Osteoblast (primary cell): ENCODE measurements around the gene GSN. TPM values are rescaled to one million over a fixed set of nuclear protein-coding genes. Genes with fewer than 3 reads are reported as not detected.

ENCODE experiments used
- DNase-seq: peaks from one replicate; pipeline ENCODE4 v3.0.0; 2011; ENCODE audit warnings: low spot score, mixed read lengths; ENCODE audit not compliant: insufficient read length; ENCODE audit errors: missing footprints
- H2AFZ ChIP-seq: 2 replicates; pipeline ENCODE4 v1.6.0; 2011; ENCODE audit warnings: mild to moderate bottlenecking, low read length
- H3K27ac ChIP-seq: 2 replicates; pipeline ENCODE4 v1.5.1; 2011; ENCODE audit warnings: mild to moderate bottlenecking, low read depth, low read length, moderate library complexity
- H3K27me3 ChIP-seq: 2 replicates; pipeline ENCODE4 v1.6.0; 2012; ENCODE audit warnings: mild to moderate bottlenecking, control low read depth, inconsistent platforms, low read length, moderate library complexity; ENCODE audit not compliant: insufficient read depth
- H3K36me3 ChIP-seq: 2 replicates; pipeline ENCODE4 v1.5.1; 2011; ENCODE audit warnings: mild to moderate bottlenecking, low read length, control low read depth, moderate library complexity; ENCODE audit not compliant: insufficient read depth
- H3K4me1 ChIP-seq: 2 replicates; pipeline ENCODE4 v1.5.1; 2011; ENCODE audit warnings: mild to moderate bottlenecking, low read length, control low read depth, moderate library complexity; ENCODE audit not compliant: insufficient read depth
- H3K4me2 ChIP-seq: 2 replicates; pipeline ENCODE4 v1.6.0; 2011; ENCODE audit warnings: mild to moderate bottlenecking, low read length; ENCODE audit not compliant: insufficient read depth
- H3K4me3 ChIP-seq: fragments of 200-600 bp; sonication (generic); 3 replicates; pipeline ENCODE4 v1.5.1; 2012; ENCODE audit warnings: mild to moderate bottlenecking, low read length, inconsistent platforms; ENCODE audit not compliant: insufficient read depth
- H3K79me2 ChIP-seq: 2 replicates; pipeline ENCODE4 v1.6.0; 2012; ENCODE audit warnings: mild to moderate bottlenecking, low read length, control low read depth, inconsistent platforms; ENCODE audit not compliant: insufficient read depth
- H3K9me3 ChIP-seq: 2 replicates; pipeline ENCODE4 v1.5.1; 2011; ENCODE audit warnings: low read depth, low read length, control low read depth
- H4K20me1 ChIP-seq: 2 replicates; pipeline ENCODE4 v1.6.0; 2012; ENCODE audit warnings: mild to moderate bottlenecking, low read length, control low read depth; ENCODE audit not compliant: insufficient read depth
- total RNA-seq: library from RNA; depleted of rRNA; stranded (reverse); fragments of >200 nt; gene quantifications from 2 replicates; pipeline ENCODE4 v1.2.3, GENCODE V29; 2012
- TF ChIP-seq, protein P1 (sequence below): IDR thresholded peaks from 2 replicates; pipeline ENCODE4 v1.5.1; 2011; ENCODE audit warnings: mild to moderate bottlenecking, low read depth, low read length, moderate library complexity; ENCODE audit errors: extremely low read depth

Gene GSN
- total RNA-seq, 1 donor = 372 TPM

DNA sequence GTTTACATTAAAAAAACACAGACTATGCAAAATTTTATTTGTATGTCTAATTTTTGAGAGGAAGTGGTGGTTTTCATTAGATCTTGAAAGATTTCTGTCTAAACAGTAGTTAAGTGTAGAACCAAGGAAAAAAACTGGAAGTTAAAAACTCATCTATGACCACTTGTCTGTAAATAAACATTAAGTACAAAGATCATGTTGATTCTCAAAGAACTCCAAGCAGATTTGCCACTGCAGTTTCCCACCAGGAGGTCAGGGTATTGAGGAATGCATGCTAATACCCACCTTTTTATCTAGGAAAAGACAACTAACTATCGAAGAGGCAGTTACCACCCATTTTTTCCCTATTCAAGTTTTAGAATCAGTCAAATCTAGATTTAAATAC is 100.2 kb downstream of the GSN start:
- Histone ChIP-seq H3K4me3 (peak overlapping the region; percentile 82), H3K4me1 (peaks cover 57% of the 10 kb centered on the region), H3K9me3 (no peaks in the 10 kb centered on the region), H3K79me2 (peaks cover 56% of the 10 kb centered on the region), H3K27ac (peak overlapping the region; percentile 80), H3K4me2 (peak overlapping the region; percentile 81), H3K36me3 (no peaks in the 10 kb centered on the region), H3K27me3 (no peaks in the 10 kb centered on the region), H2AFZ (no peak overlapping the region), H4K20me1 (no peaks in the 10 kb centered on the region)
- TF ChIP-seq, protein P1, sequence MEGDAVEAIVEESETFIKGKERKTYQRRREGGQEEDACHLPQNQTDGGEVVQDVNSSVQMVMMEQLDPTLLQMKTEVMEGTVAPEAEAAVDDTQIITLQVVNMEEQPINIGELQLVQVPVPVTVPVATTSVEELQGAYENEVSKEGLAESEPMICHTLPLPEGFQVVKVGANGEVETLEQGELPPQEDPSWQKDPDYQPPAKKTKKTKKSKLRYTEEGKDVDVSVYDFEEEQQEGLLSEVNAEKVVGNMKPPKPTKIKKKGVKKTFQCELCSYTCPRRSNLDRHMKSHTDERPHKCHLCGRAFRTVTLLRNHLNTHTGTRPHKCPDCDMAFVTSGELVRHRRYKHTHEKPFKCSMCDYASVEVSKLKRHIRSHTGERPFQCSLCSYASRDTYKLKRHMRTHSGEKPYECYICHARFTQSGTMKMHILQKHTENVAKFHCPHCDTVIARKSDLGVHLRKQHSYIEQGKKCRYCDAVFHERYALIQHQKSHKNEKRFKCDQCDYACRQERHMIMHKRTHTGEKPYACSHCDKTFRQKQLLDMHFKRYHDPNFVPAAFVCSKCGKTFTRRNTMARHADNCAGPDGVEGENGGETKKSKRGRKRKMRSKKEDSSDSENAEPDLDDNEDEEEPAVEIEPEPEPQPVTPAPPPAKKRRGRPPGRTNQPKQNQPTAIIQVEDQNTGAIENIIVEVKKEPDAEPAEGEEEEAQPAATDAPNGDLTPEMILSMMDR = no peak
- no peak for DNase-seq

DNA sequence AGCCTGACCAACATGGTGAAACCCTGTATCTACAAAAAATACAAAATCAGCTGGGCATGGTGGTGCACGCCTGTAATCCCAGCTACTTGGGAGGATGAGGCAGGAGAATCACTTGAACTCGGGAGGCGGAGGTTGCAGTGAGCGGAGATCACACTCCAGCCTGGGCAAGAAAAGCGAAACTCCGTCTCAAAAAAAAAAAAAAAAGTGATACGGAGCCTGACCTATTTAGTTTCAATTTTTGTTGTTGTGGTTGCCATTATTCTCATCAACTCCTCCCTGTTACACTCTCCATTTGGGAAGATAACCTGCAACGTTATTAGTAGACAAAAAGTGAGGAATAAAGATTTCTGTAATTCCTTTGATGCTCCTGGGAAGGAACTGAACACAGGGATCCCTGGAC is 100.8 kb downstream of the GSN start:
- H2AFZ ChIP-seq = no peak overlapping the region
- H3K4me3 ChIP-seq = peak overlapping the region; percentile 82
- H3K36me3 ChIP-seq = no peaks in the 10 kb centered on the region
- peaks cover 57% of the 10 kb centered on the region for H3K4me1 ChIP-seq
- no peaks in the 10 kb centered on the region for H3K9me3 ChIP-seq
- H3K27me3 ChIP-seq = no peaks in the 10 kb centered on the region
- H3K79me2 ChIP-seq = peaks cover 56% of the 10 kb centered on the region
- H4K20me1 ChIP-seq = no peaks in the 10 kb centered on the region
- TF ChIP-seq, protein P1 = no peak
- no peak for DNase-seq
- peak overlapping the region; percentile 81 for H3K4me2 ChIP-seq
- peak overlapping the region; percentile 80 for H3K27ac ChIP-seq

DNA sequence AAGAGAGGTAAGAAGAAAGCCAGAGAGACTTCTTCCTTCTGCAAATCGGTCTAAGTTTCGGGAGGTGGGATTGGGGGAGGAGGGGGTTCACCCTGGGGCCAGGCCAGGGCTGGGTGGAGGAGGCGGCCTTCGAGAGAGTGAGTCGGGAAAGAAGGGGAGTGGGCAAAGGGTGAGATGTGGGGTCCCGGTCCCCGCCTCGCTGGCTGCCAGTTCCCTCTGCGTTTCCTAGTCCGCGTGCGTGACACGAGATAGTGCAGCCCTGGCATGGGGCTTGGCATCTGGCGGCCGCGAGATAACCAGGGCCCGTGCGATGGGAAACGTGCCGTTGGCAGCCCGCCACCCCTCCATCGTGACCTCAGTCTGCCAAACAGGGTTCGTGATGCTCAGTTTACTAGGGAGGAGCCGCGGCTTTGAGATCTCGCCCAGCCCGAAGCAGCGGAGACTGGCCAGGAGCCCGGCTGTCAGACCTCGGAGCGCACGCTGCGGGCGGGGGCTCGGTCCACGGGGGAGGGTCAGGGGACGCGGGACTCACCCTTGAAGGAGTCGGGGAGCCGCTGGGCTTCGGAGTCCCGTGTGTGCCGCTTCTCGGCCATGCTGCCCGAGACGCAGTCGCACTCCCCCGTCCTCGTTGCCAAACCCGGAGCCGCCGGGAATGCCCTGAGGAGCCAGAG is 101.8 kb downstream of the GSN start, which contains the start of gene STOM:
Gene STOM, minus strand, starts transcription at position 656 of the 671 bp plus-strand sequence. Its CDS starts 63 bp downstream, at position 593.
- Histone ChIP-seq H3K27ac (peak within 1 kb of the TSS; percentile 80), H3K9me3 (no peaks in the 10 kb centered on the region), H2AFZ (peak within 1 kb of the TSS; percentile 71), H3K4me2 (peak within 1 kb of the TSS; percentile 81), H3K4me3 (peak within 1 kb of the TSS; percentile 82), H3K27me3 (no peaks in the 10 kb centered on the region), H3K36me3 (no peaks in the 10 kb centered on the region), H3K4me1 (peaks cover 51% of the 10 kb centered on the region), H4K20me1 (no peaks in the 10 kb centered on the region), H3K79me2 (peaks cover 50% of the 10 kb centered on the region)
- TF ChIP-seq, protein P1 = no peak
- DNase-seq = no peak

DNA sequence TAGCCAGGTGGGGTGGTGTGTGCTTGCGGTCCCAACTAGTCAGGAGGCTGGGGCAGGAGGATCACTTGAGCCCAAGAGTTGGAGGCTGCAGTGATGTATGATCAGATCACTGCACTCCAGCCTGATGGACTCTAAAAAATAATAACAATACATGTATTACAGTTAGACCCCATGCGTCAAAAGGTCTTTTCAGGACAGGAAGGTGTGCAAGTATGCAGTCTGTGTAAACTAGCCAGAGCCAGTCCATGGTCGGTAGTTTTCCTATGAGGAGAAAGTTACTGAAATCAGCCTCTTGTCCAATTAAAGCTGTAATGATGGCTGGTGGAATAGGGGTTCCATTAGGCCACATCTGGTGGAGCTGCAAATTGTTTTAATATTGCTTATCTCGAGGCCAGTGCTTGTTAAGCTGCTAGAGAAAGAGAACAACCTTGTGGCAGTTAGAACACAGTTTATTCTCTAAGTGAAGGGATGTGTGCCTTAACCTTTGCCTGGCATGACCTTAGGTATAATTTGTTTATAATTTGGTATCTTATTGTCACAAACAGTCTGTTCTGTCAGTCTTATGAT is 103.6 kb downstream of the GSN start:
- Histone ChIP-seq H3K27me3 (no peaks in the 10 kb centered on the region), H3K4me3 (no peak overlapping the region), H3K79me2 (peaks cover 35% of the 10 kb centered on the region), H3K4me2 (no peak overlapping the region), H3K4me1 (peaks cover 38% of the 10 kb centered on the region), H3K36me3 (no peaks in the 10 kb centered on the region), H2AFZ (no peak overlapping the region), H3K27ac (no peak overlapping the region), H4K20me1 (no peaks in the 10 kb centered on the region), H3K9me3 (no peaks in the 10 kb centered on the region)
- DNase-seq = no peak
- TF ChIP-seq, protein P1 = no peak
